ENCODE data around the gene GAPT. TPM values are rescaled to one million over a fixed set of nuclear protein-coding genes. Genes with fewer than 3 reads are reported as not detected.

The GAPT gene
- polyA plus RNA-seq, 1 donor from 2014 or later, result not detected

DNA sequence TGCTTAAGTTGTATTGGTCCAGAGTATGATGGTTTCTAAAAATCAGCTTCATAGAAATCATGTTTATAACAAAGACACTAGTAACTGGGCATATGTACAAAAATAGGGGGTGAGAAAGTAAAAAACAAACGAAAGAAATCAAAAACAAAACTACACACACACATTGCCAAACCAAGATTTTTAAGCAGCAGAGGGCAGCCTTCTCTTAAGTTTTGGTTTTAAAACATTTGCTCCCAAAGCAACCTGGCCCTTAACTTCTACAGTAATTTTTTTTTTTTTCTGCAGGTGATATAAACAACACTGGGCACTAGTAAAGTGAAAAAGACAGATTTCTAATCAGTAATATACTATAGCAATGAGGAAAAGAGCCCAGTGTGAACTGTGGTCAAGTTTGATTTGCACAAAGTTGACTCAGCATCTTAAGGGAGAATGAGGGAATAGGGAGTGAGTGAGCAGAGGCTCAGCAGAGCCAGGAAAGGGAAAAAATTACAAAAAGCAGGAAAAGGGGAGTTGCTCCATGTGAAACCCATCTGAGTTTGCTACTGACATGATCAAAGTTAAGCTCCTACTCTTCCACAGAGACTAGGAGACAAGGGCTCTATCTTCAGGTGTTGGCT is 13.4 kb upstream of the GAPT start:
- Histone ChIP-seq H3K9ac (ENCODE audit: low read length) (no peak overlapping the region), H3K4me3 (ENCODE audit: low read length) (no peak overlapping the region), H3K79me2 (replicated peaks; ENCODE audit: insufficient read depth, low read length) (no peaks in the 10 kb centered on the region), H3K36me3 (ENCODE audit: insufficient read depth, low read length) (no peaks in the 10 kb centered on the region), H3K9me2 (ENCODE audit: insufficient read depth, low read length) (no peaks in the 10 kb centered on the region), H4K20me1 (ENCODE audit: insufficient read depth) (no peaks in the 10 kb centered on the region), H3K4me2 (ENCODE audit: low read length) (no peak overlapping the region), H3K27me3 (ENCODE audit: insufficient read depth, low read depth, low read length) (no peaks in the 10 kb centered on the region), H2AFZ (ENCODE audit: low read depth, low read length) (no peak overlapping the region), H3F3A (ENCODE audit: insufficient read depth, low read length, poor library complexity, severe bottlenecking) (no peaks in the 10 kb centered on the region), H3K9me3 (ENCODE audit: low read length) (no peaks in the 10 kb centered on the region), H3K27ac (ENCODE audit: low read length) (no peak overlapping the region)
- TF ChIP-seq POLR2AphosphoS5 (IDR thresholded peaks at IDR 0.05), result no peak
- no peak for TF ChIP-seq TAF1 (IDR thresholded peaks at IDR 0.05; ENCODE audit: low read depth)
- no peak for TF ChIP-seq MXI1 (conservative IDR thresholded peaks at IDR 0.05; ENCODE audit: poor library complexity, severe bottlenecking)
- TF ChIP-seq EP300 (conservative IDR thresholded peaks at IDR 0.05; ENCODE audit: poor library complexity, severe bottlenecking), result no peak
- peak; percentile 64 for TF ChIP-seq CTCF (IDR thresholded peaks at IDR 0.05; ENCODE audit: poor library complexity, severe bottlenecking)
- TF ChIP-seq RAD21 (conservative IDR thresholded peaks at IDR 0.05), result peak; percentile 73
- TF ChIP-seq EZH2 (IDR thresholded peaks at IDR 0.05; ENCODE audit: borderline replicate concordance, insufficient read depth, low read length, poor library complexity, severe bottlenecking), result no peak
- no peak for TF ChIP-seq REST (IDR thresholded peaks at IDR 0.05; ENCODE audit: borderline replicate concordance)
- peak; percentile 79 for TF ChIP-seq SMC3 (conservative IDR thresholded peaks at IDR 0.05; ENCODE audit: poor library complexity)

DNA sequence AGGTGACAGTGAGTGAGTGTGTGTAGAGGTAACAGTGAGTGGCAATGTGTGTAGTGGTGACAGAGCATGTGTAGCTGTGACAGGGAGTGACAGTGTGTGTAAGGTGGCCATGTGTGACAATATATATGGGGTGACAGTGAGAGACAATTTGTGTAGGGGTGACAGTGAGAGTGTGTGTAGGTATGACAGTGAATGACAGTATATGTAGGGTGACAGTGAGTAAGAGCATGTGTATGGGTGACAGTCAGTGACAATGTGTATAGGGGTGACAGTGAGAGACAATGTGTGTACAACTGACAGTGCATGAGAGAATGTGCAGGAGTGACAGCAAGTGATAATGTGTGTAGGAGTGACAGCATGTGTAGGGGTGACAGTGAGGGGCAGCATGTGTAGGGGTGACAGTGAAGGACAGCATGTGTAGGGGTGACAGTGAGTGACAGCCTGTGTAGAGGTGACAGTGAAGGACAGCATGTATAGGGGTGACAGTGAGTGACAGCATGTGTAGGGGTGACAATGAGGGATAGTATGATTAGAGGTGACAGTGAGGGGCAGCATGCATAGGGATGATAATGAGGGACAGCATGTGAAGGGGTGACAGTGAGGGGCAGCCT is 10.1 kb upstream of the GAPT start:
- no peak overlapping the region for H3K4me2 ChIP-seq (ENCODE audit: low read length)
- H3F3A ChIP-seq (ENCODE audit: insufficient read depth, low read length, poor library complexity, severe bottlenecking), result no peaks in the 10 kb centered on the region
- no peak overlapping the region for H3K4me3 ChIP-seq (ENCODE audit: low read length)
- TF ChIP-seq REST (IDR thresholded peaks at IDR 0.05; ENCODE audit: borderline replicate concordance), result no peak
- peak; percentile 87 for TF ChIP-seq EP300 (conservative IDR thresholded peaks at IDR 0.05; ENCODE audit: poor library complexity, severe bottlenecking)
- TF ChIP-seq POLR2AphosphoS5 (IDR thresholded peaks at IDR 0.05), result peak; percentile 50
- no peaks in the 10 kb centered on the region for H3K36me3 ChIP-seq (ENCODE audit: insufficient read depth, low read length)
- H3K79me2 ChIP-seq (replicated peaks; ENCODE audit: insufficient read depth, low read length), result no peaks in the 10 kb centered on the region
- no peaks in the 10 kb centered on the region for H3K27me3 ChIP-seq (ENCODE audit: insufficient read depth, low read depth, low read length)
- H3K27ac ChIP-seq (ENCODE audit: low read length), result no peak overlapping the region
- H3K9ac ChIP-seq (ENCODE audit: low read length), result no peak overlapping the region
- H4K20me1 ChIP-seq (ENCODE audit: insufficient read depth), result no peaks in the 10 kb centered on the region
- no peaks in the 10 kb centered on the region for H3K9me2 ChIP-seq (ENCODE audit: insufficient read depth, low read length)
- H2AFZ ChIP-seq (ENCODE audit: low read depth, low read length), result no peak overlapping the region
- no peaks in the 10 kb centered on the region for H3K9me3 ChIP-seq (ENCODE audit: low read length)

Data from neural cell (in vitro differentiated cells).